Erythroblast (primary cell): ENCODE results near the gene ERBB2.

Source experiments
- DNase-seq, 2 experiments: peaks; one replicate each; lab custom pipeline; 2025; lab: John Stamatoyannopoulos, UW
- GATA1 ChIP-seq: IDR thresholded peaks from 2 replicates; pipeline ENCODE4 v1.6.1; 2011; ENCODE audit warnings: low read depth, mild to moderate bottlenecking, control low read depth, low read length, moderate library complexity
- POLR2A ChIP-seq: IDR thresholded peaks from 2 replicates; pipeline ENCODE4 v1.6.1; 2011; ENCODE audit warnings: mild to moderate bottlenecking, low read length

Gene ERBB2

DNA sequence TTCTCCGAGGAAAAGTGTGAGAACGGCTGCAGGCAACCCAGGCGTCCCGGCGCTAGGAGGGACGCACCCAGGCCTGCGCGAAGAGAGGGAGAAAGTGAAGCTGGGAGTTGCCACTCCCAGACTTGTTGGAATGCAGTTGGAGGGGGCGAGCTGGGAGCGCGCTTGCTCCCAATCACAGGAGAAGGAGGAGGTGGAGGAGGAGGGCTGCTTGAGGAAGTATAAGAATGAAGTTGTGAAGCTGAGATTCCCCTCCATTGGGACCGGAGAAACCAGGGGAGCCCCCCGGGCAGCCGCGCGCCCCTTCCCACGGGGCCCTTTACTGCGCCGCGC is at the start of gene ERBB2:
Gene ERBB2, plus strand, starts transcription at position 247 of the 330 bp plus-strand sequence. CDS start 175 bp downstream, outside the sequence.
- no peak for DNase-seq

DNA sequence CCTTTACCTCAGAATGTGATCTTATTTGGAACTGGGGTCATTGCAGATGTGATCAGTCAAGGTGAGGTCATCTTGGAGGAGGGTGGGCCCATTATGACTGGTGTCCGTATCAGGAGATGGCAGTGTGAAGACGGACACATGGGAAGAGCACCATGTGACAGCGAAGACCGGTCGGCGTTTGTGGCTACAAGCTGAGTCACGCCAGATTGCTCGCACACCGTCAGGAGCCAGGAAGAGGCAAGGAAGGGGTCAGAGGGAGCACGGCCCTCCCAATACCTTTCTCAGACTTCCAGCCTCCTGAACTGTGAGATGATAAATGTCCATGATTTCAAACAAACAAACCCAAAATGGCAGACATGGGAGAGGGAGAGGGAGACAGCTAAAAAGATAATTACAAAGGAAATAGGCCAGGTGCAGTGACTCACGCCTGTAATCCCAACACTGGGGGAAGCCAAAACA is 49.7 kb upstream of the ERBB2 start:
- TF ChIP-seq GATA1 (no peak), POLR2A (no peak)
- no peak for DNase-seq

More for the DNA sequence above, at the start of gene ERBB2:
- TF ChIP-seq GATA1 = no peak
- no peak for TF ChIP-seq POLR2A

DNA sequence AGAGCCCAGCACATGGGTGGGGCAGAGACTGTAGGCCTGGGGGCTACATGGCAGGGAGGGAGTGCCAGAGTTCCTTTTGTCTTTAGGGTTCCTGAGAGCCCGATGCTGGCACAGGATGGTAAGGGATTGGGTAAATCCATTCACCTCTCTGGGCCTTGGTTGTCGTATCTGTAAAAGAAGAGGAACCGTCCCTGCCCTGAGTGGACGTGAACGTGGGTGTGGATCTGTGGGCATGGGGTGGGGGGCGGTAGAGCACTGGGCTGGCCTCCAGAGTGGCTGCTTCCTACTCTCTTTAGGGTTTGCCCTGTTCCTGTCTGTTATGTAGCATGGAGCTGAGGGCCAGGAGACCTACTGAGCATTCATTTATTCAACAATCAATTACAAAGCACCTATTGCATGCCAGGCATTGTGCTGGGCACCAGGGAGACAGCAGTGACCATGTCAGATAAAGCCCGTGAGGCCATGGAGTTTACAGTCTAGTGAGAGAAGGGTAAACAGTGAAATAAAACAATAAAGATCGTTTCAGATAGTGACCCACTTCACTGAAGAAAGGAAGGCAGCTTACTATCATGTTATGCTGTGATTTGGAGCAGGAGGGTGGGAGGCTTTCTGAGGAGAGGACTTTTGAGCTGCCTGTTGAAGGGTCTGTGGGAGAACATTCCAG is 47.8 kb upstream of the ERBB2 start:
- no peak for TF ChIP-seq POLR2A
- DNase-seq = no peak

DNA sequence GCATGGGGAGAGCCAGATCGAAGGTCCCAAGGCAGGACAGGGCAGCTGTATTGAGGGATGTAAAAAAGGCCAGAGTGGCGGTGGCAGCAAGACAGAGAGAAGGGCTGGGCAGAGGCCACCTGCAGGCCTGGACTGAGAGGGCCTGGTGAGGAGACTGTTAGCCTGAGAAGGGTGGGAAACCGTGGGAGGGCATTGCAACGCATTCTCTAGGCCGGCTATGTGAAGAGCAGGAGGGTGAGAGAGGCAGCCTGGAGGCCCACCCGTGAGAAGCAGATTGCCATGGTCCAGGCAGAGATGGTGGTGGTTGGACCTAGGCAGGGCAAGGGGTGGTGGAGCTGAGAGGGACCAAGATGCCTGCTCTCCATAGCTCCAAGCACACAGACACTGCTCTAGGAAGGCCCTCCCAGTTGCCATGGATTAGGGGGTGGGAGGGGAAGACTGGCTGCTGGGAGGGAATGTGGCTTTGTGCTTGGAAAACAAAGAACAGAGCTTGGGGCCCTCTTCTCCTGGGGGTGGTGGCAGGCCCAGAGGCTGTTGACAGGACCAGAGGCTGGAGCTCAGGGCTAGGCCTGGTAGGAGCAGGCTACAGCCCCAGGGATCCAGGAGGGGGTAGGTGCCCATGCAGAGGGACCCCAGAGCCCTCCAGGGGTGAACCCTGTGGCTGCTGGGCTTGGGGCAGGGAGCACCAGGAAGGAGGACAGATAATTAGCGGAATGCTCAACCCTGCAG is 47.1 kb upstream of the ERBB2 start:
- DNase-seq = no peak
- TF ChIP-seq POLR2A (no peak), GATA1 (no peak)

GRCh38 chr17:39653316-39653661 is 46.6 kb upstream of the ERBB2 start:
- TF ChIP-seq POLR2A (no peak), GATA1 (no peak)
- peak in 1 of 2 experiments; percentile 37 for DNase-seq

DNA sequence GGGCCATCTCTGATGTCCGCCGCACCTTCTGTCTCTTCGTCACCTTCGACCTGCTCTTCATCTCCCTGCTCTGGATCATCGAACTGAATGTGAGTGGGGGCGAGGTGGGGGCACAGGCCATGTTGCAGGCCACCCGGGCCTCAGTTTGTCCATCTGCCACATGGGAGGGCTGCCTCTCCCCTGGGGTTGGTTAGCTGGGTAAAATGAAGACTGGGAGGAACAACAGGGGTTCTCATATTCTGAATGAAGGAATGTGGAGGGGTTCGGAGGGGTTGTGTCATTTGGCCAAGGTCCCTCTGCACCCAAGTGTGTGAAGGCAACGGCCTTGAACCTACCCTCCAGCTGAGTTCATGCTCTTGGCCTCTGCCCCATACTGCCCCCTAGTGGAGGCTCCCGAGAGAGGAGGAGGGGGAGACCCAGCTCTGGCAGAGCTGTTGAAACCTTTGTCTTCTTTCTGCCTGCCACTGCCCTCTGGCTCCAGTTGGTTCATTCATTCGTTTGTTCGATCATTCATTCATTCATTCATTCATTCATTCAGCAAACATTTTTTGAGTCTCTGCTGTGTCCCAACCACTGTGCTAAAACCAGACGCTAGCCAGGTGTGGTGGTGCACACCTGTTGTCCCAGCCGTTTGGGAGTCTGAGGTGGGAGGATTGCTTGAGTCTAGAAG is 46.1 kb upstream of the ERBB2 start:
- DNase-seq = peak; percentile 79 to 86
- TF ChIP-seq POLR2A (no peak), GATA1 (no peak)

GRCh38 chr17:39655105-39655504 is 44.8 kb upstream of the ERBB2 start:
- no peak for DNase-seq
- TF ChIP-seq GATA1 (no peak), POLR2A (no peak)

DNA sequence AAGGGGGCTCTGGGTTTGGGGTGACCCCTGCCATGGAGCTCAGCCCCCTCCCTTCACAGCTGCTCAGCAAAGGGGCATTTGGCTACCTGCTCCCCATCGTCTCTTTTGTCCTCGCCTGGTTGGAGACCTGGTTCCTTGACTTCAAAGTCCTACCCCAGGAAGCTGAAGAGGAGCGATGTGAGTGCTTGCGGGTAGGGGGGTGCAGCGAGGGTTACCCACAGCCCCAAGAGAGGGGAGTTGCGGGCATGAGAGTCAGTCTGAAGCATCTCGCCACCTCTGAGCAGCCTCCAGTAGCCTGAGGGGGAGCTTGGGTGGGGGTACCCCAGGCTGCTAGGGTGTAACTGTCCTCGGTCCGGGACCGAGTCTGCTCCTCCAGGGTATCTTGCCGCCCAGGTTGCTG is 41.5 kb upstream of the ERBB2 start:
- no peak for DNase-seq
- TF ChIP-seq POLR2A (no peak), GATA1 (no peak)

DNA sequence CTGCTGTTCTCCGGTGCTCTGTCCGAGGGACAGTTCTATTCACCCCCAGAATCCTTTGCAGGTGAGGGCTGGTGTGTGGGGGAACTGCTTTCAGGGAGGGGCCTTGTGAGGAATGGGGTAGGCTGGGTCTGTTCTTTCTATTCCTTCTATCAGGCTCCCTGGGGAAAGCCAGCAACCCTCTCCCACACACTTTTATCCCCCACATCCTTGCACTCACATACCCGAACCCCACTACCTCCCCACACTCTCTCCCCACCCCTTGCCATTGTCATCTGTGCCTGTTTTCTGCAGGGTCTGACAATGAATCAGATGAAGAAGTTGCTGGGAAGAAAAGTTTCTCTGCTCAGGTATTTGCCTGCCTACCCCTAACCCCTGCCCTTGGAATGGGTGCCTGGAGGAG is 41.1 kb upstream of the ERBB2 start:
- no peak for TF ChIP-seq POLR2A
- no peak for TF ChIP-seq GATA1
- no peak for DNase-seq

DNA sequence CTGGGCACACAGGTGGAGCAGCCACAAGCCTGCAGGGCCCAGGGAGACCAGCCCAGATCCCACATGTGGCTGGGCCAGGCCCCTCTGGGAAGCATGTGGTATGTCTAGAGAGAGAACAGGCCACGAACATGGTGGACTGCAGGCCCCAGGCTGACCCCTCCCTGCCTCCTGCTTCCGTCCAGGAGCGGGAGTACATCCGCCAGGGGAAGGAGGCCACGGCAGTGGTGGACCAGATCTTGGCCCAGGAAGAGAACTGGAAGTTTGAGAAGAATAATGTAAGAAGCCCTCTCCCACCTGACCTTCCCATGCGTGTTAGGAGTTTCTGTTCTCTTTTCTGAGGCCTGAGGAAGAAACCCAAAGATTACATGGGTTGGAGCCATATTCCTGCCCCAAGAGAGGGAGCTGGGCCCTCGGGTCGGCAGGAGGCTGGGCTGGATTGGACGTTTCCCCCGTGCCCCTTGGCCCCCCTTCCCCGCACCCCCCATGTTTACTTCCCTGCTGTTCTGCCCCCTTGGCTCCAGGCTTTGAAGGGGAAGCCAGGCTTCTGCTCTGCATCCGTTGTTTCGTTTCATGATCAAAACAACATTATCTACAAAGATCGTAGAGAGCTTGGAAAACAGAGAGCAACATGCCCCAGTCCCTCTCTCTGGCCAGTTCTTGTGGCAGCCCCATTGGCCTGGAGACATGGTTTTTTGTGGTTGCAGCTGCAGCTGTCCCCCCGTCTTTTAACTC is 40.4 kb upstream of the ERBB2 start:
- no peak for TF ChIP-seq GATA1
- TF ChIP-seq POLR2A = no peak

GRCh38 chr17:39660011-39660360 is 39.9 kb upstream of the ERBB2 start:
- no peak for TF ChIP-seq POLR2A
- TF ChIP-seq GATA1 = no peak
- no peak for DNase-seq

More for the DNA sequence above, 40.4 kb upstream of the ERBB2 start:
- no peak for DNase-seq

DNA sequence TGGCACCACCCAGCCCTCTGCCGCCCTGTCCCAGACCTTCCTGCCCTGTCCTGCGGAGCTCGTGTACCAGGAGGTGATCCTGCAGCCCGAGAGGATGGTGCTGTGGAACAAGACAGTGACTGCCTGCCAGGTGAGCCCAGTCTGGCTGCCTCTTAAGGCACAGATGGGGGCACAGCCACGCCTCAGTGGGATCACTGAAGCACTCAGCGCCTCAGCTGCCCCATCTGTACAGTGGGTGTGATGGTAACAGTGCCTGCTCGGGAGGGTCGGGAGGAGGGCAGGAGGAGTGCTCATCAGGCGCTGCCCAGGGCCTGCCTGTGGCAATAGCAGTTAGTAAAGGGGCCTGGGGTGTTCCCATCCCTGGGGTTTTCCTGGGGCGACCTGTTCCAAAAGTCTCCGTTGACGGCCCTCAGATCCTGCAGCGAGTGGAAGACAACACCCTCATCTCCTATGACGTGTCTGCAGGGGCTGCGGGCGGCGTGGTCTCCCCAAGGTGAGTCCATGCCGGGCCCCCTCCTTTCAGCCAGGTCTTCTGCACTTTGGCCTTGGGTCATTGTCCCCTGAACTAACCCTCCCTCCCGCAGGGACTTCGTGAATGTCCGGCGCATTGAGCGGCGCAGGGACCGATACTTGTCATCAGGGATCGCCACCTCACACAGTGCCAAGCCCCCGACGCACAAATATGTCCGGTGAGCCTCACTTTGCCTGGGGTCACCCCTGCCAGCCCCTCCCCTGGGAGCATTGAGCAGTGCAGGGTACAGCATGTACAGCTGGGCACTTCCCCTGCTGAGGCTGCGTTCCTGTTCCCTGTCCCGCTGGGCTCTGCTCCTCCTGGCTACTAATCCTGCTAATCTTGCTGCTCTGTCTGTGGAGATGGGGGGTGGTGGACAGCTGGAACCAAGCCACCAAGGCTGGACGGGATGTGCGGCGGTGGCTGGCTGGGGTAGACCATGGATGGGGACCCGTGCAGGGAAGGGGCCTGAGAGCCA is 39.2 kb upstream of the ERBB2 start:
- no peak for DNase-seq
- no peak for TF ChIP-seq POLR2A
